GM13977 (cell line): ENCODE data around the gene ACADL.

Experiments
- DNase-seq: peaks from one replicate; pipeline ENCODE4 v3.0.0; 2012; ENCODE audit warnings: low spot score
- in situ Hi-C: fragments of 300-500 bp; cut with MboI; formaldehyde crosslinking; loops from one replicate; pipeline ENCODE4 v1.12.0; 2022; ENCODE audit warnings: low sequenced_read_pairs, low pct_unique_long_range_greater_than_20kb, mixed read lengths, inconsistent platforms; ENCODE audit not compliant: unreplicated experiment
- TF ChIP-seq, protein P1 (sequence below): IDR thresholded peaks from 2 replicates; pipeline ENCODE4 v1.5.1; 2012; ENCODE audit warnings: mild to moderate bottlenecking, control low read depth; ENCODE audit not compliant: insufficient read depth; ENCODE audit errors: extremely low read depth, missing control alignments

Gene ACADL

DNA sequence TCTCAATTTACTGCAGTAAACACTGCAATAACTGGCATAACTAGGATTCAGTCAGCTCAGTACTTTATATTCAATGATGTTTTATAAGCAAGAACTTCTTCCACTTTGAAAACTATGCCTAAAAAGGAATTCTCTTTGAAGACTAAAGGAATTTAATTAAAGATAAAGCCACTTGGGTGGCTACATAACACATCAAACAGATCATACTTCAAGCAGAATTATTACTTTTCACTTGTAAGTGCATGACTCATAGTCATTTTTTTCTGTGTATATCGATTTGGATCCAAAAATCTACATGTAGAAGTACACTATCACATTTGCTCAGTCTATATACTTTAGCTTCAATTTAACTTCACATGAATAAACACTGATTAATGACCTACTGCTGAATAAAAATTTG is 58.0 kb downstream of the ACADL start:
- TF ChIP-seq, protein P1, sequence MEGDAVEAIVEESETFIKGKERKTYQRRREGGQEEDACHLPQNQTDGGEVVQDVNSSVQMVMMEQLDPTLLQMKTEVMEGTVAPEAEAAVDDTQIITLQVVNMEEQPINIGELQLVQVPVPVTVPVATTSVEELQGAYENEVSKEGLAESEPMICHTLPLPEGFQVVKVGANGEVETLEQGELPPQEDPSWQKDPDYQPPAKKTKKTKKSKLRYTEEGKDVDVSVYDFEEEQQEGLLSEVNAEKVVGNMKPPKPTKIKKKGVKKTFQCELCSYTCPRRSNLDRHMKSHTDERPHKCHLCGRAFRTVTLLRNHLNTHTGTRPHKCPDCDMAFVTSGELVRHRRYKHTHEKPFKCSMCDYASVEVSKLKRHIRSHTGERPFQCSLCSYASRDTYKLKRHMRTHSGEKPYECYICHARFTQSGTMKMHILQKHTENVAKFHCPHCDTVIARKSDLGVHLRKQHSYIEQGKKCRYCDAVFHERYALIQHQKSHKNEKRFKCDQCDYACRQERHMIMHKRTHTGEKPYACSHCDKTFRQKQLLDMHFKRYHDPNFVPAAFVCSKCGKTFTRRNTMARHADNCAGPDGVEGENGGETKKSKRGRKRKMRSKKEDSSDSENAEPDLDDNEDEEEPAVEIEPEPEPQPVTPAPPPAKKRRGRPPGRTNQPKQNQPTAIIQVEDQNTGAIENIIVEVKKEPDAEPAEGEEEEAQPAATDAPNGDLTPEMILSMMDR: no peak
- in situ Hi-C loops: no loop called here
- no peak for DNase-seq

DNA sequence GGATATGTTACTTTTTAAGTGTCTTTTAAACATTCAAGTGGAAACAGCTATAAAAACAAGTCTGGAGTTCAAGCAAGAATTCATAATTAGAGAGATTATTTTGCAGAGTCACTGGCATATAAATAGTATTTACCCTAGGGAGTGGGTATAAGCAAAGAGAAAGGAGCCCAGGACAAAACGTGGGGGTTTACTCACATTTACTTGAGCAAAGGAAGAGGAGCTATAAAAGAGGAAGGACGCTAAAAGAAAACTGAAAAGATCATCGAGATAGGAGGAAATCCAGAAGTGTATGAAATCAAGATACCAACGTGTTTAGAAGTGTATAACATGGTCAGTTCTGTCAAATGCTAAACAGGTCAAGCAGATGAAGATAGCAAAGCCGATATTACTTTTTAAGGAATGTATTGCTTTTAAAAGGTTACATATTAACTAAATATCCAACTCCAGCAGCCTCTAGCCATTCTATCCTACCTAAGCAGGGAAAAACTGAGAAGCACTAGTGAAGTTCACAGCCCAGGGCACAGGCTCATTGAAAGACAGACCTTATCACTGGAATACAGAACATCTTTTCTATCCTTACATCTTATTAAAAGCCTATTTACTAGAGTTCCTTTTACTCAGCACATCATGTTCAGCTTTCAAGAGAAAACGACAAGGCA is 62.7 kb downstream of the ACADL start:
- DNase-seq: no peak
- in situ Hi-C loops: no loop called here
- TF ChIP-seq, protein P1: no peak

DNA sequence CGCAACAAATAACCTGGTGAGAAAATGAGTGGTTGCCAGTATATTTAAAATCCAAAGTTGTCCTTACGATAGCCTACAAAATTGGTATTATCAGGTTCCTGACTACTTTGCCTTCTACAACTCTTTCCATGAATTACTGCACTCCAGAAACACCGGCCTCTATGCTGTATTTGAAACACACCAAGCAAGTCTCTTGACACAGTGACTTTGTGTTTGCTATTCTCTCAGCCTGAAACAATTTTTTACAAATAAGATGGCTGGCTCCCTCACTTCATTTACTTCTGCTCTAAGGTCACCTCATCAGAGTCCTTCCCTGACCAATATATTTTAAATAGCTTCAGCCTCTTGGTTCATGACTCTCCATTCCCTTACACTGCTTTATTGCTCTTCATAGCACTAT is 66.2 kb downstream of the ACADL start:
- in situ Hi-C loops: no loop called here
- DNase-seq: no peak

DNA sequence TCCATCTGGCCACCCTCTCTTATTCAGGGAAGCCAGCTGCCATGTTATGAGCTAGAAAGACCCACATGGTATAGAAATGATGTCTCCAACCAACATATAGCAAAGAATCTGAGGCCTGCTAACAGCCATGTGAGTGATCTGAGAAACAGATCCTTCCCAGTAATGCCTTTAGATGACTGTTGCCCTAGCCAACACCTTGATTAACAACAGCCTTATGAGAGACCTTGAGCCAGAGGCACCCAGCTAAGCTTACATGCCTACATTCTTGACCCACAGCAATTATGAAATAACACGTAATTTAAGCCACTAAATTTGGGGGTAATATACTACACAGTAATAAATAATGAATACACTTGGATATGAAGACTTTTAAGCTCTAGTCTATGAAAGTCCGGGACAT is 67.0 kb downstream of the ACADL start:
- in situ Hi-C loops: no loop called here
- TF ChIP-seq, protein P1: no peak
- DNase-seq: no peak

More for the DNA sequence above, 66.2 kb downstream of the ACADL start:
- TF ChIP-seq, protein P1: no peak

DNA sequence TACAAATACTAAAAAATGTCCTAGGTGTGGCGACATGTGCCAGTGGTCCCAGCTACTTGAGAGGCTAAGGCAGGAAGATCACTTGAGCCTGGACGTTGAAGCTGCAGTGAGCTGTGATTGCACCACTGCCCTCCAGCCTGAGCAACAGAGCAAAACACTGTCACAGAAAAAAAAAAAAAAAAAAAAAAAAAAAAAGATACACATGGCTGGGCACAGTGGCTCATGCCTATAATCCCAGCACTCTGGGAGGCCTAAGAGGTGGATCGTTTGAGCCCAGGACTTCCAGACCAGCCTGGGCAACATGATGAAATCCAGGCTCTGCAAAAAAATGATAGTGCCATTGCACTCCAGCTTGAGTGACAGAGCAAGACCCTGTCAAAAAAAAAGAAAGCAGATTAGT is 67.7 kb downstream of the ACADL start:
- TF ChIP-seq, protein P1: no peak
- no peak for DNase-seq
- in situ Hi-C loops: no loop called here

DNA sequence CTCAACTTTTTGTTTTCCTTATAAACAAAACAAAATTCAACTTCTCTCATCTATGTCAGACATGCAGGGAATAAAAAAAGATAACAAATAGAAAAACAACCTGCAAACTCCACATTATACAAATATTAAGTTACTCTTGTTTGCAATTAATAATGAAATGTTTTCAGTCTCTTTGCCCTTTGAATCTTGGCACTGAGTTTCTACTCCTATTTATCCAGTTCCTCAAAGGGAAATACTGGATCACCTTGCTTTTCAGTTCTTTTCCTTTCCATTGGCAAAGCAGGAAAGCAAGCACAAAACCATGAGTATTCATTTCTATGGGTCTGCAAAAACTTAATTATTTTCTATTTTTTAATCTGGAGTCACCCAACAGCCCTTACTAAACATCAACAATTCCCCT is 77.6 kb downstream of the ACADL start:
- in situ Hi-C loops: no loop called here
- DNase-seq: no peak
- TF ChIP-seq, protein P1: no peak
